GM19397 (cell line): ENCODE results near the gene USB1.

ENCODE experiments used
- ATAC-seq: cut with Tn5 transposase; IDR thresholded peaks from one replicate; pipeline ENCODE4 v1.9.1; 2021; ENCODE audit warnings: mild to moderate bottlenecking, moderate library complexity; ENCODE audit not compliant: unreplicated experiment

Gene USB1

GRCh38 chr16:58000706-58001676 is at the start of gene USB1:
Gene USB1, plus strand, starts transcription at chr16:58001407. Its CDS starts 77 bp downstream, at chr16:58001484.
- peak; percentile 77 for ATAC-seq

GRCh38 chr16:57952909-57953308 is 48.3 kb upstream of the USB1 start:
- no peak for ATAC-seq

DNA sequence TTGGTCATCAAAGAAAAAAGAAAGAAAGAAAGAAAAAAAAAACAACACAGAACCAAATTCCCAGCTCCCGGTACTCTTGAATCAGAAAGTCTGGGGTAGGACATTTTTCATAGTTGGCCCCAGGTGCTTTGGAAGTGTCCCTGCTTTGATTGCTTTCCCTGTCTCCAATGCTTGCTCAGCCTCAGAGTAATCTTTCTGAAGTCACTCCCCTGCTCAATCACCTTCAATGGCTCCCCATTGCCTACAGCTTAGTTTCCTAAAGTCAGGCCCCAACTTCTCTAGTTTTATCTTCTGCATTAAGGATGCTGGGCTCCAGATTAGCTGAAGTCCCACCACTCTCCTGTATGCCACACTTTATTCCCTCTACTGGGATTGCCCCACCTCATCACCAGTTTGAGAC is 47.4 kb upstream of the USB1 start:
- no peak for ATAC-seq

GRCh38 chr16:57955572-57956188 is 45.5 kb upstream of the USB1 start:
- ATAC-seq, result no peak

GRCh38 chr16:57956270-57956808 is 44.9 kb upstream of the USB1 start:
- no peak for ATAC-seq

GRCh38 chr16:57956924-57957672 is 44.1 kb upstream of the USB1 start:
- no peak for ATAC-seq

DNA sequence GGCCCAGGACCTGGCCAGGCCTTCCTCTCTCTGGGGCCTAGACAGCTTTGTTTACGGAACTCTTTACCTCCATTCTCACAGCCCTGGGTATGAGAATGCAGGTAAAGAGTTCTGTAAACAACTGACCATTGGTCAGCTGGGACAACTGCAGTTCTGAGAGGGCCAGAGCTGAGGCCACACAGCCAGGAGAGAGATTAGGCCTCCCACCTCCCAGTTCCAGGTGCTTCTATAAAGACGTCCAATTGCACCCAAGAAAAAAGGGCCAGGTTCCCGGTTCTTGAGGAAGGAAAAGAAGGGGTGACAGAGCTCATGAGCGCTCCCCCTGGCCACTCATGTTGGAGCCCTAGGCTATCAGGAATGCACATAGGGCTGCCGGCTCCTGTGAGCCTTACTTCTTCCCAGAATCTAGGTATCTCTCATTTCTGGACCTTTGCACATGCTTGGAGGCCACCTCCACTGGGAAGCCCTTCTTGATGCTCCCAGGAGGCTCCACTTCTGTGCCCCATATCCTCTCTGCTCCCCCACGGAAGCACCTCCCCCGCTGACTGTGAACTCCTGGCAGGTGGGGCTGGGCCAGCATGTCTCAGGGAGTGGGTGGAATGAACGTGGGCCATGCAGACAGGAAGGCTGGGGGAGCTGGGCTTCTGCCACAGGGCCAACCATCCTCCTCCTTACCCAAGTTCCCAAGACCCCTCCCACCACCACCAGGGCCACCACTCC is 43.4 kb upstream of the USB1 start:
- ATAC-seq, result no peak

GRCh38 chr16:57958544-57958943 is 42.7 kb upstream of the USB1 start:
- no peak for ATAC-seq

DNA sequence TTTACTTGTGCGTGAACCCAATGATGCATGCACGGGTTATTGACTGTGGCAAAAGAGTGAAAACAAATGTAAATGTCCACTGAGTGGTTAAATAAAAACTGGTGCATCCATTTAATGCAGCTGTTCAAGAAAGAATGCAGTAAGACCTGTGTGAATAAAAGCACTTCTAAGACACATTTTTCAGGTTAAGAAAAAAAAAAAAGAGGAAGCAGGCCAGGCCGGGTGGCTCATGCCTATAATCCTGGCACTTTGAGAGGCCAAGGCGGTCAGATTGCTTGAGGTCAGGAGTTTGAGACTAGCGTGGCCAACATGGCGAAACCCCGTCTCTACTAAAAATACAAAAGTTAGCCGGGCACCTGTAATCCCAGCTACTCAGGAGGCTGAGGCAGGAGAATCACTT is 42.1 kb upstream of the USB1 start:
- no peak for ATAC-seq

DNA sequence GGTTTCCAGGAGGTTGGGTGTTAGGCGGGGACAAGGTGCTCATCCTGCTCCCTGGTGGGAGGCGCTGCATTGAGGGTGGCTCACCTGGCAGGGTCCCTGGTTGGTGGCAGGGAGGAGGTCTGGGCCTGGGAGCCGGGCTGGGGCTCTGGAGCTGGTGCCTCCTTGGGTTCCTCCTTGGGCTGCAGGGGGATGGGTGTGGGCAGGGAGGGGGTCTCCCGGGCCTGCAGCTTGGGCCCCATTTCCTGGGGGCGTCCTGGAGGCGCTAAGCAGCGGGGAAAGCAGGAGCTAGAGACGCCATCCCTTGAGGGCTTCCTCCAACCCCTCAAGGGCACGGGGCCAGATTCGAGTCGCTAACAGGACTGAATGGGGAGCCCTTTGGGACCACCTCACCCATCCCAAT is 41.4 kb upstream of the USB1 start:
- ATAC-seq, result no peak

DNA sequence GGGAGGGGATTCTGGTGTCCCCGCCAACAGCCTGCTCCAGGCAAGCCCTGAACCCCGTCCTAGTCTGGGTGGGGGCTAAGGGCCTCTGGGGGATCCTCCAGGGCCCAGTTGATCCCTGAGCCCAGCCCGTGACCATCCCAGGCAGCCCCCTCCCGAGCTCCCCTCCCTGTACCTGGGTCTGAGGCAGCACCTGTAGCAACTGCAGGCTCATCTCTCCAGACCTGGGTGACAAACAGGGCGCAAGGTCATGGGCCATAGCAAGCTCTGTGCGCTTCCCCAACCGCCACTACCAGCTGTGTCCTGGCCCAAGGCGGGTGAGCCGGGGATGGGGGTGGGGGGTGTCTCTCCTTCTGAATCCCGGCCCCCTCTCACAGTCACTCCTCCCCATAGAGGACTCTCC is 40.9 kb upstream of the USB1 start:
- no peak for ATAC-seq

DNA sequence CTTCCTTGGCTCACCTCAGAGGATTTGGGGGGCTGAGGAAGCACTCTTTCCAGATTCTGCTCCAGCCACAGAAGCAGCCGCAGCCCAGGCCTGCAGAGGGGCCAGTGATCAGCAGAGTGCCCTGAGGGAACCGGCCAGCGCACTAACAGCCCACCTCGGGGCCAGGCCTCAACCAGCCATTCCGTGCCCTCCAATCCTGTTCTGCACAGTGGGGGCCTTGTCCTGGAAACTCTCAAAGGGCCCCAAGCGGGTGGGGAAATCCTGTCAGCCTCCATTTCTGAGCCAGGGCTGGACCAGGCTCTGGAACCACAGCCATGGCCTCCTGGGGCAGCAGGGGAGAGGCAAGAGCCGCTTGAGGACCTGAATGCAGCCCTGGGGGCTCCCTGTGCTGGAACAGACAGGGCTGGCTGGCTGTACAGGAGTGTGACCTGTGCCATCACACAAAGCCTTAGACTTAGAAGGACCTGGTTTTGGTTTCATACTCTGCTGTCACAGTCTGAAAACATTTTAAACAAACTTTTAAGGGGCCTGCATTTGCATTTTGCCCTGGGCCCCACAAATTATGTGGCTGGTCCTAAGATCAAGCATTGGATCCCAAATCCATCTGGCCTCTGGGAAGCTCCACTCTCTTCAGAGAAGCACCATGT is 40.3 kb upstream of the USB1 start:
- no peak for ATAC-seq

GRCh38 chr16:57961538-57961937 is 39.7 kb upstream of the USB1 start:
- ATAC-seq, result no peak

- ATAC-seq, result no peak
These were observed 39.2 kb upstream of the USB1 start for GRCh38 chr16:57962046-57962445.

DNA sequence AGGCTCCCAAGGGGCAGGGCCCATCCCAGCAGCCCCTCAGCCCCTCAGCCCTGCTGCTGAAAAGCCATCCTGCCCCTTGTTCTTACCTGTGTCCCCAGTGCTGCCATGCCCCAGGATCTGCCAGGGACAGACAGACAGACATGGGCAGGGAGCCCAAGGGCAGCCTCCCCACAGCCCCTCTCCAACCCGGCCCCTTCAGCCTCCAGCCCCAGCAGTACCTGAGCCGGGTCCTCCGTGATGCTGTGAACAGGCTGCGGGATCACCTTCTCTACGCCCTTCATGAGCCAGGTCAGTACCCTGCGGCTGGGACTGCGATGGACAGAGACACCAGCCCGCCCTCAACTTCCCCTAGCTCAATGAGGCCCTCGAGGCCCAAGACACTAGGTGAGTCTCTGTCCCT is 38.5 kb upstream of the USB1 start:
- no peak for ATAC-seq

DNA sequence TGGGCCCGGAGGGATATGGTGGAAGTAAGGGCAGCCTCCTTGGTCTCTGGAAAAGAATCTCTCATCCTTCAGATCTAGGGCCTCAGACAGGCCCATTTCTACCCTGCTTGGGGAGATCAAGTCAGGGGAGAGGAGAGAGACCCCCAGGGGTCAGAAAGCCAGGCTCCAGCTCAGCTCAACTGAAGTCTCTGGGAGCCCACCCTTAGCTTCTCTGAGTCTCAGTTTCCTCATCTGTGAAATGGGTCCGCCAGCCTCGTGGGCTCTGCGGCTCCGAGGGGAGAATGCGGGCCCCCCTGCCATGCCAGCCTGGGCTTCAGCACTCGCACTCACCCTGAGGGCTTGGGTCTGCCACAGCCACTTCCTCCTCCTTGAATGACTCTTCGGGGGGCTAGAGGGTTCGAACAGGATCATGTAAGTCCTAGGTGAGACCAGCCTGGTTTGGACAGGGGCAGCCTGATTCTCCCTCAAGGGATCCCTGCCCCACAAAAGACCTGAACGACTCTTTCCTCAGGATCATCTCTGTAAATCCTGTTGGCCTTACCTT is 37.0 kb upstream of the USB1 start:
- ATAC-seq, result no peak

GRCh38 chr16:57966204-57966771 is 34.9 kb upstream of the USB1 start:
- ATAC-seq, result no peak

GRCh38 chr16:57966986-57967385 is 34.2 kb upstream of the USB1 start:
- no peak for ATAC-seq

- no peak for ATAC-seq
These were observed 33.3 kb upstream of the USB1 start for GRCh38 chr16:57967916-57968315.
